Measurements from ENCODE around the gene ABT1.
"Not testable (repeated sequence)": the region's sequence is repeated elsewhere in the genome, so short reads cannot be mapped to it uniquely, and the experiment has no call there.

ABT1 gene

DNA sequence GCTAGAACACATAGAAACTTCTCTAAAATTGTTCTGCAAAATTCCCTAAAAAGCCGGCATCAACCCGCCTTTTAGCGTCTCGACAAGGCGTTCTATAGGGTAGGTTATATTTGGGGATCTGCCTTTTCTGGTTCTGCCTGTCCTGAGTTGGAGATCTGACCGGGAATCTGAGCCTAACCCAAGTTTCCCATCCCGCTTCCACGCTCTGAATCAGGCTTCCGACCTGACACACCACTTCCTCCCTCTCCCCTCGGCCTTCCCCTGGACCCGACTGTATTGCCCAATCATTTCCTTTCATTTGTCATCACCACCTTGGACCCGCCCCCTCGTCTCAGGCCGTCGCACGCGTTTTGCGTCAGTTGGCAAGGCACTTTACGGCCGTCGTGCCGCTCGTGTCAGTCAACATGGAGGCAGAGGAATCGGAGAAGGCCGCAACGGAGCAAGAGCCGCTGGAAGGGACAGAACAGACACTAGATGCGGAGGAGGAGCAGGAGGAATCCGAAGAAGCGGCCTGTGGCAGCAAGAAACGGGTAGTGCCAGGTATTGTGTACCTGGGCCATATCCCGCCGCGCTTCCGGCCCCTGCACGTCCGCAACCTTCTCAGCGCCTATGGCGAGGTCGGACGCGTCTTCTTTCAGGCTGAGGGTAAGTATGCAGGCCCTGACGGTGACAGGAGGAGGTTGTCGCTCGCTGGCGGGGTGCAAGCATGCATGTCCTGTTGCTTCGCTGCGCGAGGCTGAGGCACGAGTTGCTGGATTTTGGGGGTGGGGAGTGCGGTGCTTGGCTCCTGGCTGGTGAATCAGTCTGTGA lies at the start of gene ABT1:
Gene ABT1 (plus strand): TSS at position 375 of the 810 bp plus-strand sequence. CDS start 30 bp downstream, at position 405.
- H3K4me3 Mint-ChIP-seq: no peak within 1 kb of the TSS

GRCh38 chr6:26547363-26547762 lies 49.4 kb upstream of the ABT1 start:
- H3K4me3 Mint-ChIP-seq; H3K9me3 Mint-ChIP-seq; H3K27ac Mint-ChIP-seq; H3K27me3 Mint-ChIP-seq (ENCODE audit: low read depth): not testable (repeated sequence)
- Mint-ChIP-seq H3K36me3 (ENCODE audit: low read depth) (peaks cover 26% of the 10 kb centered on the region), H3K4me1 (ENCODE audit: low read depth) (peaks cover 25% of the 10 kb centered on the region)

More for the DNA sequence above, at the start of gene ABT1:
- Mint-ChIP-seq H3K27ac (no peak within 1 kb of the TSS), H3K36me3 (ENCODE audit: low read depth) (peaks cover 18% of the 10 kb centered on the region), H3K4me1 (ENCODE audit: low read depth) (peaks cover 24% of the 10 kb centered on the region), H3K9me3 (no peaks in the 10 kb centered on the region), H3K27me3 (ENCODE audit: low read depth) (peaks cover 29% of the 10 kb centered on the region)

GRCh38 chr6:26550250-26550993 lies 46.3 kb upstream of the ABT1 start:
- Mint-ChIP-seq H3K36me3 (ENCODE audit: low read depth) (peaks cover 12% of the 10 kb centered on the region), H3K27ac (peak overlapping the region; percentile 78), H3K4me3 (peak overlapping the region; percentile 89), H3K27me3 (ENCODE audit: low read depth) (no peaks in the 10 kb centered on the region), H3K9me3 (no peaks in the 10 kb centered on the region), H3K4me1 (ENCODE audit: low read depth) (peaks cover 20% of the 10 kb centered on the region)

DNA sequence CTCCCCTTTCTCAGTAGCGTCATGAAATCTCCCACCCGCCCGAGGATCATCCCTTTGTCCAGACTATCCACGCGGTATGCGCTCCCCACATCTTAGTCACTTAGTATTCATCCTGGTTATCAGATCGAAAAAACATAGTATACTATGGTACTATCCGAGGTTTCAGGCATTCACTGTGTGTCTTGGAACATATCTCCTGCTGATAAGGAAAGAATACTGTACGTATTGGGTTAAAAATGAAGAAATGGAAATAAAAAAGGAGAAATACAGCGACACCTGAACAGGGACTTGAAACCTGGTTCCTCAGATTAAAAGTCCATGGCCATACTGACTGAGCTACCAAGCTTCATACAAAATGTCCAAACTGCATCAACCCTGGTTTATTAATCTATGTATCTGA lies 44.5 kb upstream of the ABT1 start:
- Mint-ChIP-seq H3K36me3 (ENCODE audit: low read depth) (no peaks in the 10 kb centered on the region), H3K4me1 (ENCODE audit: low read depth) (peaks cover 26% of the 10 kb centered on the region), H3K27me3 (ENCODE audit: low read depth) (peaks cover under 1% of the 10 kb centered on the region), H3K9me3 (no peaks in the 10 kb centered on the region), H3K4me3 (no peak overlapping the region), H3K27ac (no peak overlapping the region)

GRCh38 chr6:26552640-26553188 lies 44.0 kb upstream of the ABT1 start:
- H3K4me3 Mint-ChIP-seq: no peak overlapping the region
- peaks cover 5% of the 10 kb centered on the region for H3K27me3 Mint-ChIP-seq (ENCODE audit: low read depth)
- H3K4me1 Mint-ChIP-seq (ENCODE audit: low read depth): peaks cover 29% of the 10 kb centered on the region
- H3K27ac Mint-ChIP-seq: no peak overlapping the region
- H3K9me3 Mint-ChIP-seq: no peaks in the 10 kb centered on the region
- H3K36me3 Mint-ChIP-seq (ENCODE audit: low read depth): no peaks in the 10 kb centered on the region

DNA sequence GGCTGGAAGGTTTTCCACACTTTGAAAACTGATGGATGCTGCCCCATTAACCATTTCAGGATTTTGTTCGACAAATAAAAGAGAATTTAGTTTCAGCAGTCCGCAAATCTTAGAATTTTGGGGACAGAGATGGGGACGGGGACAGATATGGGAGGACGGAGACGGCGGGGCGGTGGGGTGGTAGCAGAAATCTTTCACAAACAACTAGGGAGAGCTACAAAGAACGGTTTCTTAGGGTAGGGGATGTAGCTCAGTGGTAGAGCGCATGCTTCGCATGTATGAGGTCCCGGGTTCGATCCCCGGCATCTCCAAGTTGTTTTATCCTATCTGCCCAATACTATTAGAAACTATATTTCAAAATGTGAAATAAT lies 43.5 kb upstream of the ABT1 start:
- H3K9me3 Mint-ChIP-seq: no peaks in the 10 kb centered on the region
- peaks cover 5% of the 10 kb centered on the region for H3K27me3 Mint-ChIP-seq (ENCODE audit: low read depth)
- peaks cover 29% of the 10 kb centered on the region for H3K4me1 Mint-ChIP-seq (ENCODE audit: low read depth)
- no peaks in the 10 kb centered on the region for H3K36me3 Mint-ChIP-seq (ENCODE audit: low read depth)
- H3K27ac Mint-ChIP-seq: no peak overlapping the region
- no peak overlapping the region for H3K4me3 Mint-ChIP-seq

GRCh38 chr6:26553635-26554446 lies 42.9 kb upstream of the ABT1 start:
- peaks cover 5% of the 10 kb centered on the region for H3K27me3 Mint-ChIP-seq (ENCODE audit: low read depth)
- no peaks in the 10 kb centered on the region for H3K36me3 Mint-ChIP-seq (ENCODE audit: low read depth)
- no peak overlapping the region for H3K4me3 Mint-ChIP-seq
- no peaks in the 10 kb centered on the region for H3K9me3 Mint-ChIP-seq
- peaks cover 29% of the 10 kb centered on the region for H3K4me1 Mint-ChIP-seq (ENCODE audit: low read depth)
- no peak overlapping the region for H3K27ac Mint-ChIP-seq

- H3K27me3 Mint-ChIP-seq (ENCODE audit: low read depth): peaks cover 5% of the 10 kb centered on the region
- H3K4me1 Mint-ChIP-seq (ENCODE audit: low read depth): peaks cover 29% of the 10 kb centered on the region
- no peaks in the 10 kb centered on the region for H3K36me3 Mint-ChIP-seq (ENCODE audit: low read depth)
- no peak overlapping the region for H3K27ac Mint-ChIP-seq
- H3K4me3 Mint-ChIP-seq: no peak overlapping the region
- no peaks in the 10 kb centered on the region for H3K9me3 Mint-ChIP-seq
These were observed 42.4 kb upstream of the ABT1 start for GRCh38 chr6:26554447-26554696.

DNA sequence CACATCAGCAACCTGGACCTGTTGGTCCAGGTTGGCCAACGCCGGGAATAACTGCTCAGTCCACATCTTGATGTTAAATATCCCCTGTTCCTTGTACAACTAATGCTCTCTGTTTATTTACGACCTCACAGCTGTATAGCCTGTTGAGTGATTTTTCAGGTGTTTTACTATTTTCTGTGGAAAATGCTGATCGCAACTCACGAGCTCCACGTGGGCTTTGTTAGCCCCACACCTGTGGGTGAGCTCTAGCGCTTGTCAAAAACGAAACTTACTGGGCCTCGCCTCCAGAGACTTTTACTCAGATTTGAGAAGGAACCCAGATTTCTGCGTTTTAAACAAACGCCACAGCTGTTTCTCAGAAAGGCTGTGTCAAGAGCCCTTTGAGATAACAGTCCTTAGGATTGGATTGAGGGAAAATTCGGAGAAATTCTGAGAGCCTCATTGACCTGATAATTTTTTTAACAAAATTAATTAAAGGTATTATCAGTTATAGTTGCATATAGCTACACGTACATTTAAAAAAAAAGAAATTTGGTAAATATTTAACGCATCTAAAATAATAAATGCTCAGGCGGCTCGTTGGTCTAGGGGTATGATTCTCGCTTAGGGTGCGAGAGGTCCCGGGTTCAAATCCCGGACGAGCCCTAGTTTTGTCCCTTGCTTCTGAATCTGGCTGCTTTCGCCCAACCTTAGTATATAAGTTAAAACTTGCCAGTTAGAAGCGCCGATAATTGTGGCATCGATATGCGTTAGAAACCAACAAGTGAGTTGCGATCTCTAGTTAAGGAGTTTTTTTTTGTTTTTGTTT lies 41.9 kb upstream of the ABT1 start:
- H3K4me3 Mint-ChIP-seq: peak overlapping the region; percentile 77
- no peaks in the 10 kb centered on the region for H3K9me3 Mint-ChIP-seq
- H3K36me3 Mint-ChIP-seq (ENCODE audit: low read depth): no peaks in the 10 kb centered on the region
- no peak overlapping the region for H3K27ac Mint-ChIP-seq
- H3K27me3 Mint-ChIP-seq (ENCODE audit: low read depth): peaks cover 5% of the 10 kb centered on the region
- peaks cover 29% of the 10 kb centered on the region for H3K4me1 Mint-ChIP-seq (ENCODE audit: low read depth)

DNA sequence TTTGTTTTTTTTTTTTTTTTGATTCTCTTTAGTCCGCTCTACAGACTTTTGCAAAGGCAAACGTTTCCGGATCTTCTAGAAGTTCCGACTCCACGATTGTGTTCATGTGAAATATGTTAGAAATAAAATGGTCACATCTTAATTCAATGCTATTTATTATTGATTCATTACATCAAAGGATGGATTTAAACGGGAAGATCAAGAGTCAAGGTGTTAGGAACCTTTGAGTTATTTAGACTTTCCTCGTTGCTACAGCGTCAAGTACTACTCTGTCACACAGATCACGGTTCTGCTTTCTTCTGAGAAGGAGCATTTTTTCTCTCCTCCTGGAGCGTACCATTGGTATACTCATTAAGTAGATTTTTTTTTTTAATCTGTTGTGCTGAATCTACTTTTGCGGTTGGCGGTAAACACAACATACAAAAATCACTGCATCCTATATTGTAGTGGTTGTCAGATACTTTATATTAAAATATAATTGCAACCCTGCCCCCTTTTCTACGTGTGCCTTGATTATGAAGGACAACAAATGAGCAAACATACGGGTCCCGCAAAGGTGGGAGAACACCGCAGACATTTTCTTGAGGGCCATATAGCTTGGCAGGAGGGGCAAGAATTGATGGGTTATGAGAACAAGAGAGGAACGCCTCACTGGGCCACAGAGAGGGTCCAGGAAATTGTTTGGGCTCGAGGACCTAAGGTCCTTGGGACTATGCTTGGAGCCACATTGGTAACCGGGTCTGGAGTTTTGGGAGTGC lies 41.1 kb upstream of the ABT1 start:
- Mint-ChIP-seq H3K4me1 (ENCODE audit: low read depth) (peaks cover 23% of the 10 kb centered on the region), H3K9me3 (no peaks in the 10 kb centered on the region), H3K4me3 (peak overlapping the region; percentile 77), H3K27ac (no peak overlapping the region), H3K36me3 (ENCODE audit: low read depth) (no peaks in the 10 kb centered on the region), H3K27me3 (ENCODE audit: low read depth) (peaks cover 5% of the 10 kb centered on the region)

DNA sequence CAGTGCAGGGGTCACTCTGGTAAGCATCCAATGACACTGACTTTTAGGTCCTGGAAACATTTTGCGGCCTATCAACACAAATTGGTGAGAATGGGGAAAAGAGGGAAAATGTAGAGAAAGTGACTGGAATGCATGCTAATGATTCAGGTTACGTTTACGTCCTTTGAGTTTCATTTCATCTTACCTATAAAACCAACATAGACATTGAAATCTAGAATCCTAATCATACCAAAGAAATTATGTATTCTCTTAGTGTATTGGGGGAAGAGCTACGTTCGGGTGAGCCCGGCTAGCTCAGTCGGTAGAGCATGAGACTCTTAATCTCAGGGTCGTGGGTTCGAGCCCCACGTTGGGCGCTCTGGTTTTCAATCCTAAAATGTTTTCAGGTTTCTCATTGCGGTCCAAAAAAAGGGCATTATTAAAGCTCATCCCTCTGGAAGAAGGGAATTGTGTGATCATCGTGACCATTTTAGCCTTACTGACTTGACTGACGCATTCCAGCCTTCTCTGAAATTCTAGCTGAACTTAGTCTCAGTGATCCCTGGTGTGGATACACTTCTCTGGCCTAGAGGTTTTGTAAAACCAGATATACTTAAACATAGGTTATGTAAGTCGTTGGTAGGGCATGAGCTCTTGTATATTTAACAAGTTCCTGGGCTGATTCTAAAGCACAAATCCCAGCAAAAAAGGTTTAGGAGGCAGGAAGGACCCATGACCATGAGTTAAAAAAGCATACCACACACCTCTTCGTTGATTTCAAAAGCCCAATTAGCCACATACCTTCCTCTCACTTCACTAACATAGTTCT lies 40.3 kb upstream of the ABT1 start:
- Mint-ChIP-seq H3K27ac (peak overlapping the region; percentile 28), H3K36me3 (ENCODE audit: low read depth) (no peaks in the 10 kb centered on the region), H3K27me3 (ENCODE audit: low read depth) (peaks cover 8% of the 10 kb centered on the region), H3K4me3 (no peak overlapping the region), H3K4me1 (ENCODE audit: low read depth) (peaks cover 19% of the 10 kb centered on the region), H3K9me3 (no peaks in the 10 kb centered on the region)

- peaks cover 16% of the 10 kb centered on the region for H3K27me3 Mint-ChIP-seq (ENCODE audit: low read depth)
- peaks cover 4% of the 10 kb centered on the region for H3K4me1 Mint-ChIP-seq (ENCODE audit: low read depth)
- H3K9me3 Mint-ChIP-seq: no peaks in the 10 kb centered on the region
- H3K27ac Mint-ChIP-seq: no peak overlapping the region
- no peak overlapping the region for H3K4me3 Mint-ChIP-seq
- H3K36me3 Mint-ChIP-seq (ENCODE audit: low read depth): no peaks in the 10 kb centered on the region
These were observed 35.0 kb upstream of the ABT1 start for GRCh38 chr6:26561533-26562466.
